NK-92 (cell line): Measurements from ENCODE around the gene MBIP.

Source experiments
- DNase-seq: peaks from one replicate; lab custom pipeline; 2025; ENCODE audit not compliant: unreplicated experiment; lab: John Stamatoyannopoulos, UW

The MBIP gene

DNA sequence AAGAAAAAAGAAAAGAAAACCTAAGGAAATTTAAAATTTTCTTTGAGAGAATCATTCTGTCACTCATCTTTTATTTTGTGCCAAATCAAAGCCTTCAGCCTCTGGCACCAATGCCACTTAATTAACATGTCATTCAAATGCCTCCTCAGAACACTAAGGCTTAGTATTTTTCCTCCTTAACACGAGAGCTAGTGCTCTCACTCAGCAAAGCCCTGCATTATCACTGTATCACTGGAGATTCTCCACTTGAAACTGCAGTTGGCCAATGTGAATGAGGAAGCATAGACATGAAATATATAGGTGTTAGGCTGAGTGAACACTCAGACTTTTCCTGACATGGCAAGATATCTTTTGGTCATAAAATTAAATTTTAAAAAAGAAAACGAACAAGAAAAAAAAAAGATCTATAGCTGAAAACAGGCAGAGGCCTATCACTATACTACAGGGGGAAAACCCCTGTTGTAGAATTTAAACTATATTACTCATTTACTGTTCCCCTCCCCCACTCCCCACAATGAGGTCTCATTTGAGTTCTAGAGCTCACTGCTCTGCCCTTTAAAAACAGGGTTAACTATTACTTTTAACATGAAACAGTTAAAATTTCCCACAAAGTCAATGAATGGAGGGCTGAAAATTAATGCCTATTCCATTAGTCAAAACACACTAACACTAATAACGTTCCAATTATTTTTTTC lies 5.1 kb downstream of the MBIP start:
- no peak for DNase-seq

DNA sequence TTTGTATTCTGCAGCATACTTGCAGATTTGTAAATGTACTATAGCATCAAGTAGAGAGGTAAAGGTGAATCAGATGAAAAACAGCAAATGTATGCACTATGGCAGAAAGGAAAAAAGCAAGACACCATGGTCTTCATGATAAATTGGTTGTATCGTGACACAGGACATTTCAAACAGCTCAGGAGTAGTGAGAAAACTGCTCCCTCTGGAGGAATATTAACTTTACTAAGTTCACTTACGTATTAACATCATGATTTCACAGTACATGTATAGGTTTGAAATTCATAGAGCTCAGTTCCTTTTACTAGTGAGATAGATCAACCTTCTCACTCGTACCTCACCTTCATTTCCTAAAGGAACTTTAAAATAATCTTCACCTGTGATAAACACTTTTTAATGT lies 6.5 kb downstream of the MBIP start:
- DNase-seq, result no peak

GRCh38 chr14:36313206-36313605 lies 7.2 kb downstream of the MBIP start:
- no peak for DNase-seq

- DNase-seq, result no peak
Observed at GRCh38 chr14:36306836-36307235, 13.6 kb downstream of the MBIP start.

DNA sequence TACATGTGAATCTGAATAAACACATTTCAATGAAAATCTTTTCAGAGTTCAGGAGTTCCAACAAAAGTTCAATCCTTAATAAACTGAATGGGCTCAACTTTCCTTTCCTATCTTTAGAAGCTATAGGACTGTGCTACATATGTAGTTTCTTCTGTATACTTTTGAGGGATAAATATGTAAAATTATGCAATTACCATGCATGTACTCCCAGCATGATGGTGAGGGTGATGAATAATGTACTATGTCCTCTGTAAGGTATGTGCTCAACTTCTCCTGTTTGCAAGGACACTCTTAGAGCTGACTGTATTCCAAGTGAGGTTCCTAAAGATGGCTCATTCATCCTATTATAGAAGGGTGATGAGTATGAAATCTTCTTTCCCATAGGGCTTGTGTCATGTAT lies 15.5 kb downstream of the MBIP start:
- DNase-seq, result no peak

- DNase-seq, result no peak
Observed at GRCh38 chr14:36303960-36304359, 16.5 kb downstream of the MBIP start.

GRCh38 chr14:36302823-36303222 lies 17.6 kb downstream of the MBIP start:
- DNase-seq, result no peak

- DNase-seq, result no peak
Observed at GRCh38 chr14:36301159-36301558, 19.3 kb downstream of the MBIP start.

DNA sequence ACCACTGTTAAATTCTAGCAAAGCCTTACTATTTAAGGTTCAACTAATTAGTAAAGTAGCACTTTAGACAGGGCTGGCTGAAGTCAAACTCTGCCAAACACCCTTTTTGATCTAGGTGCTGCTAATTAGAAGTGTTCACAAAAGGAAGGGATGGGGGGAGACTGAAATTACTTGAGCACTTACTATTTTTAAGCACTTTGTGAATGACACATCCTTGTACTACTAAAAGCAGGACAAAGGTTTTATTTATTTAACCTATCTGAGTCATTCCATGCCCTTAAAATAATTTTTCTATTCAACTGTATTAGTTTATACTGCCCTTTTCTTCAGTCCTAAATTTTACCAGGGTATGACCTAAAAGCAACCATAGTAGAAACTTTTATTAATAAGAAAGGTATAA lies 20.1 kb downstream of the MBIP start:
- no peak for DNase-seq

- no peak for DNase-seq
Observed at GRCh38 chr14:36295642-36296627, 24.5 kb downstream of the MBIP start.

GRCh38 chr14:36294543-36294942 lies 25.9 kb downstream of the MBIP start:
- no peak for DNase-seq

- DNase-seq, result no peak
Observed at GRCh38 chr14:36293824-36294223, 26.6 kb downstream of the MBIP start.

DNA sequence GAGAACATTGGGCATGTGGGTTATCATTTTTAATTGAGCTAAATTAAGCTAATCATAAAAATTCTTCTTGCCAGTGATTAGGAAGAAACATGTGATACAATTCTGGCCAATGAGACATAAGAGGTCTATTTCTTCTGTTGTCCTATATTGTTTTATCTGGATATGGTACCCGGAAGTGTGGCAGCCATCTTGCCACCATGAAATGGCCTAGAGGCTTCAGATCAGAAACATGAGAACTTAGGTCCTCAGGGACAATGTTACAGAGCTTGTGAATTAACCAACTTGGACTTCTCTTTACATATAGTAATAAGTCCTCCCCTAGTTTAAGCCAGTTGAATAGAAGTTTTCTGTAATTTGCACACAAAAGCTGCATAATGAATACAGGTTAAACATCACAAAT lies 30.5 kb downstream of the MBIP start:
- no peak for DNase-seq

GRCh38 chr14:36288496-36288895 lies 31.9 kb downstream of the MBIP start:
- DNase-seq, result no peak

GRCh38 chr14:36284971-36285595 lies 35.4 kb downstream of the MBIP start:
- DNase-seq, result no peak

DNA sequence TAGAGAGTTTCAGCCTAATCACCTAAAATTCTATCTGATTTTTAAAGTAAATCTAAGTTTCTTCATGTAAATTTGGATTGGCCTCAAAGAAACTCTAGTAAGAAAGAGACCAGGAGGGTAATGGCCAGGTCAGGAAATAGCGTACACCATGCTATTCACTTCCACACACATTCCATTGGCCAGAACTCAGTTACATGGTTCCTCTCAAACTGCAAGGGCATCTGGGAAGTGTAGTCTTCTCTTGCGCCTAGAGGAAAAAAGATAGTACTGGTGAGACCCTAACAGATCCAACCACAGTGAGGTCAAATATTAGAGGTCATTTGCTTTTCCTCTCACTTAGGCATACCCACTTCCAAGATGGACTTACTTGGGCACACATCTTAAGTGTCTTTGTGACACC lies 39.1 kb downstream of the MBIP start:
- no peak for DNase-seq

GRCh38 chr14:36279306-36280190 lies 40.9 kb downstream of the MBIP start:
- DNase-seq, result no peak

- DNase-seq, result no peak
Observed at GRCh38 chr14:36275741-36276140, 44.7 kb downstream of the MBIP start.

DNA sequence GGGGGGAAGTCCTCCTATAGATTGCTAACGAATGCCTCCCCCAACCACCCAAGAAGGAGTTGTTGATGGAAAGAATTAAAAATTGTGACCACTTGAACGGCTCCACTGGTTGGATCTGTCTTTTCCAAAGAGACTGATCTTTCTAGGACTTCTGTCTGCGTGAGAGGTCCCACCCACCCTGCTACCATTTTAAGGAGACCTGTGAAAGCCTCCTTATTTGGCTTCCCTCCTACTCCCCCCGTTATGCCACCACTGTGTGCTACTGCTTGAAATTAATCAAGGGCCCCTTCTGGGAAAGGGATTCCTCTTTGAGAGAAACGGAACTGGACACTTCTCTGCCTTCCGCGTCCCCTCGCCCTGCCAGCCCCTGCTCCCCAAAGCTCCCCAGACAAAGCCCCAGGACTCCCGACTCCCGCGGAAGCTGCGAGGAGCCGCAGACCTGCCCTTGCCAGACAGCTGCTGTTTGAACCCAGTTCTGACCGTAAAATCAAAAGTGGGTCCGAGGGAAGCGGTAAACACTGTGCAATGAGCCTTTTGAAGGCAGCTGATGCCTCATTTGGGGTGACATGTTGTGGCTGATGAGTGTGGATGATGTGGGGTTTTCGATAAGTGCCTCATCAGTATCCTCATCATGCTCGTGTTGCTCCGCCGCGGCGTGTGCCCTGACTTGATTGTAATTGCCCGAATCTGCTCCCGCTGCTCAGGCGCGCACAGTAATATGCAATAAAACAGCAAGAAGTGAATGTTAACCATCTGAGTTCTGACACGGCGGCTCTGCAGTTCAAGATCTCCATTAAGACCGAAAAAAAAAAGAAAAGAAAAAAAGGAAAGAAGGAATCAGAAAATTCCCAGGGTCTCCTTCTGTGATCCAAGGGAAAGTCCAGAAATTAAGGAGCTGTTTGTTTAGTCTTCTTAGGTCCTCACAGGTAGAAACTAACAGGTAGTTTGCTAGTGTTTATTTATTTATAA lies 48.2 kb downstream of the MBIP start:
- DNase-seq, result no peak

GRCh38 chr14:36271222-36271621 lies 49.2 kb downstream of the MBIP start:
- DNase-seq, result no peak
